Amniotic epithelial cell (primary cell): ENCODE data around the gene CDK7.
"Not testable (repeated sequence)": the region's sequence is repeated elsewhere in the genome, so short reads cannot be mapped to it uniquely, and the experiment has no call there.

Experiments
- DNase-seq: peaks from one replicate; pipeline ENCODE4 v3.0.0-alpha.2; 2010; ENCODE audit warnings: low read depth

CDK7 gene

DNA sequence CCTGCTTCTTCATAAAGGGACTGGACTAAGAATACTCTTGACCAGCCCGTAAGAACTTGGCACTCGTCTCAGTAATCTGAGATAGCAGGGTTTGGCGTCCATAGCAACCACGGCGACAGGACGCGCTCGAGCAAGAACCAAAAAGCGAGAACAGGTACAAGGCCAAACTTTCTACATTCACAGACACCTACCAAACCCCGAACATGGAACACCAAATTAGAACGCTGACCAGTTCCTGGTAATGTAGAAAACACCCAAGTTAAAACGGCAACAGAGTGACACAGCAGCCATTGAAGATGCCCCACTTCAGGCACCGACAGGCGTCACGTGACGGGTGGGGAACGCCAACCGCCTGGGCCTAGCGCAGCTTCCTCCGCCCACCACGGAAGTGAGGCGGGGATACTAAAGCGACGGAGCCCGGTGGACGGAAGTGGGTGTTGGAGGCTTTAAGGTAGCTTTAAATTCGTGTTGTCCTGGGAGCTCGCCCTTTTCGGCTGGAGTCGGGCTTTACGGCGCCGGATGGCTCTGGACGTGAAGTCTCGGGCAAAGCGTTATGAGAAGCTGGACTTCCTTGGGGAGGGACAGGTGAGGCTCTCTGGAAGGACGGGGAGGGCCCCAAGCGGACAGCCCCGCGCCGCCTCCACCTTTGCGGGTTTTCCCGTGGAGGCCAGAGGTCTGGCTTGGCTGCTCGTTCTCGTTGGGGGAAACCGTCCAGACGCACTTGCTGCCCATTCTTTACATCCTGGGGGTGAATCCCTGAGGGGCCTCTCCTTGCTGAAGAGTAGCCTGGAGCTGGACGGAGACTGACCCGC, at the start of gene CDK7:
TSS of gene CDK7 (plus strand) at position 430 of the 812 bp plus-strand sequence. CDS start at position 520, 90 bp downstream.
- DNase-seq = peak; percentile 86

DNA sequence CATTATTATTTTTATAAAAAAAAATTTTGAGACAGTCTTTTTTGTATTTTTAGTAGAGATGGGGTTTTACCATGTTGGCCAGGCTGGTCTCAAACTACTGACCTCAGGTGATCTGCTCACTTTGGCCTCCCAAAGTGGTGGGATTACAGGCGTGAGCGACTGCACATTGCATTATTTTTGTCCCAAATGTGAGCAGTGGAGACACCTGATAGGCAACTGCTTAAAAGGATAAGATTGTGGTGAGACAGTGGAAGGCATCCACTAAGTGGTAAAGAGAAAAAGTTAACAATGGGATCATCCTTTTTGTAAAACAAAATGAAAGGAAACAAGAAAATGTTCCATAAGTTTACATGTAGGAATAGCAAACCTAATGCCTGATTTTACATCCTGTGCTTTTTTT, 47.3 kb upstream of the CDK7 start:
- DNase-seq = no peak

- no peak for DNase-seq
Observed at GRCh38 chr5:69188811-69189161, 45.9 kb upstream of the CDK7 start.

DNA sequence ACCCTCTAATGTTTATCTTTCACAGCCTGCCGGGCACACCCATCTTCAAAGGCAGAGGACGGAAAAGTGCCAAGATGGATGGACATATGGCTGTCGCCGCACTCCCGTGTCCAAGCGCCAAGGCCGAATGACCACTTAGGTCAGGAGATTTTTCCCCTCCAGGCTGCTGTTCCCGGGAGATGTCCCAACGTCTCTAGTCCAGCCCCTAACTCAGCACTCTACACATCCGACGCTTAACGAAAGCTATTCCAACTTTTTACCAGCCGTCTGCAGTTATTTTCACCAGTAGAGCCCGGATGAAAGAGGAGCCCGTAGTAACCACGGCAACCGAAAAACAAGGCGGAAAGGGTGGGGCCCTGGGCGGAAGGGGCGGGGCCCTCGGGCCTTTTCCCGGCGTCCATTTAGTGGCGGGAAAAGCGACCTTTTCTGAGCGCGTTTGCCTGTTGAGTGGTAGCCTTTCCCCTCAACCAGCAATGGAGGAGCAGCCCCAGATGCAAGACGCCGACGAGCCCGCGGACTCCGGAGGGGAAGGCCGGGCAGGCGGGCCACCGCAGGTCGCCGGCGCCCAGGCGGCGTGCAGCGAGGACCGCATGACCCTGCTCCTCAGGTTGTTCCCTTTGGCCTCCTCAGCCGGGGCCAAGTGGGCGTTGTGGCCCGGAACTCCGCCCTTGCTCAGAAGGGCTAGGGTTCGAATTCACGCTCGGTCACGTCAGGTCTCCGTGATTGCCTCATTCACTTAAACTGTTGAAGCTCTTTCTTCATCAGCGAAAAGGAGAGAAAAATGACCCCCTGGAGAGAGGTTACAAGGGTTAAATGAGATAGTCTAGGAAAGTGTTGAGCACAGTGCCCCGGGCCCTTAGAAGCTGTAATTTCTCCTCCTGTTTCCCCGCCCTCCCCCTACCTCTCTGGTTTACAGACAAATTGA, 45.3 kb upstream of the CDK7 start, which contains the start of gene CENPH:
TSS of gene CENPH (plus strand) at position 422 of the 925 bp plus-strand sequence. CDS start at position 474, 52 bp downstream.
- DNase-seq = peak; percentile 85

GRCh38 chr5:69202497-69202896, 32.2 kb upstream of the CDK7 start:
- DNase-seq = no peak

- DNase-seq = peak; percentile 47
Observed at GRCh38 chr5:69206528-69207190, 28.0 kb upstream of the CDK7 start.

- DNase-seq = no peak
Observed at GRCh38 chr5:69209602-69210001, 25.1 kb upstream of the CDK7 start.

DNA sequence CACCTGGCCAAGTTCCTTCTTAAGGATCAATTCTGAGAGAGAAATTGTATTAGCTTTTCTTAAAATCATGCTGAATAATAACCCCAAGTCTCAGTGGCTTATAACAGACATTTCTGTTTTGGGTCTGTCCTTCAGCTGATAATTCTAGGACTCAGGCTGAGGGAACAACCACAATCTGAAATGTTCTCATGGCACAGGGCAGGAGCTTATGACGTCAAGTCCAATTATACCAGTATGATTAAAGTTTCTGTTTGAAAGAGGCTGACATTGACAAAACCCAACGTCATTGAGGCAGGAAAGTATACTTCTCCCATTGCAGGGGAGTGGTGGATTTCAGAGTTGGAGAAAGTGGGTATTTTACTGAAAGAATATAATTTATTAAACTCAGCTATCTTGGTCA, 23.5 kb upstream of the CDK7 start:
- DNase-seq = no peak

DNA sequence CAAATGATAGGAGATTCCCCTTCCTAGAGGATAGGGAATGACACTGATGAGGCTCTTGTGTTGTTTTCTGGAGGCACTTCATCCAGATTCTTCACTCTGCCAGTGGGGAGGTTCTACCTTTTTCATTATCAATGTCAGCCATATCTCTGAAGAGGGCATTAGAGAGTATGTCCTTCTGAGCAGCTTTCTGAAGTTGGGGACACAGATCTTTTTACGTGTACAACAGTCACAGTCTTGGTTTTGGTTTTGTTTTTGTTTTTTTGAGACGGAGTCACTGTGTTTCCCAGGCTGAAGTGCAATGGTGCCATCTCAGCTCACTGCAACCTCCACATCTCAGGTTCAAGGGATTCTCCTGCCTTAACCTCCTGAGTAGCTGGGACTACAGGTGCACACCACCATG, 22.7 kb upstream of the CDK7 start:
- DNase-seq = no peak

DNA sequence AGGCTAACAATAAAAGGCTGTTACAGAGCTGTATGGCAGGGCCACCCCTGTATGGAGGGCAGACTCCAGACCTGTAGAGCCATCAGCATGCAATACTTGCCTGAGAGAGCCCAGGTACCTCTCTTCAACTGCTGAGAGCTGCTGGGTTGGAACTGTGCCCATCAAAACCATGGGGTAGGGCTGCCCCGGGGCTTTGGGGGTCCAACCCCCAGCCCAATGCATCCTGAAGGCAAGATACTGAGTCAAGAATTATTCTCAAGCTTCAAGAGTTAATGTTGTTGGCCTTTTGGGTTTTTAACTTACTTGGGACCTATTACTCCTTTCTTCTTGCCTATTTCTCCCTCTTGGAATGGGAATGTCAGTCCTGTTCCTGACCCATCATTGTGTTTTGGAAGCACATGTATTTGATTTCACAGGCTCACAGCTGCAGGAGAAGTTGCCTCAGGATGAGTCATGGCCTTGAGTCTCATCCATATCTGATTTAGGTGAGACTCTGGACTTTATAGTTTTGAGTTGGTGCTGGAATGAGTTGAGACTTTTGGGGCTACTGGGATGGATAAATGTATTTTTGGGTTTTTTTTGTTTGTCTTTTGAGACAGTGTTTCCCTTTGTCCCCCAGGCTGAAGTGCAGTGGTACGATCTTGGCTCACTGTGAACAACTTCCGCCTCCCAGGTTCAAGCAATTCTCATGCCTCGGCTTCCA, 21.0 kb upstream of the CDK7 start:
- peak; percentile 72 for DNase-seq

DNA sequence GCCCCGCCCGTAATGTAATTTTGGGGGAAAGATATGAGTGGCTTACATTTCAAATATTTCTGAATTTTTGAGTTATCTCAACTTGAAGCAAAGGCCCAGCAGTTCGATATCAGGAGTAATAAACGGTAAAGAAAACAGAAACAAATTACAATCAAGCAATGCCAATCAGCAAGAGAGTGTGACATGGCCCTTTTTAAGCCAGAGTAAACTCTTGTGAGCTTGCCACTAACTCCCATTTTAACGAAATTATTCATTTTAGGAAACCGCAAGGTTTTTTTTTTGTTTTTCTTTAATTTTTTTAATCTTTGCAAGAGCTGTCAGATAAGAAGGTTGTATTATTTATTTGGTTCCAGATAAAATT, 17.6 kb upstream of the CDK7 start:
- no peak for DNase-seq

- DNase-seq = peak; percentile 89
Observed at GRCh38 chr5:69217548-69218526, 16.8 kb upstream of the CDK7 start.

- no peak for DNase-seq
Observed at GRCh38 chr5:69219939-69220338, 14.7 kb upstream of the CDK7 start.

DNA sequence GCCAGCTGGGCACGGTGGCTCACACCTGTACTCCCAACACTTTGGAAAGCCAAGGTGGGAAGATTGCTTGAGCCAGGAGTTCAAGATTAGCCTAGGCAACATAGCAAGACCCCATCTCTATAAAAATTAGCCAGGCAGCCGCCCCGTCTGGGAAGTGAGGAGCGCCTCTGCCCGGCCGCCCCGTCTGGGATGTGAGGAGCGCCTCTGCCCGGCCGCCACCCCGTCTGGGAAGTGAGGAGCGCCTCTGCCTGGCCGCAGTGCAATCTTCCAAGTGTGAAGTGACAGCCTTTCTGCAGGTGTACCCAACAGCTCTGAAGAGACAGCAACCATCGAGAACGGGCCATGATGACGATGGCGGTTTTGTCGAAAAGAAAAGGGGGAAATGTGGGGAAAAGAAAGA, 14.3 kb upstream of the CDK7 start:
- not testable (repeated sequence) for DNase-seq

DNA sequence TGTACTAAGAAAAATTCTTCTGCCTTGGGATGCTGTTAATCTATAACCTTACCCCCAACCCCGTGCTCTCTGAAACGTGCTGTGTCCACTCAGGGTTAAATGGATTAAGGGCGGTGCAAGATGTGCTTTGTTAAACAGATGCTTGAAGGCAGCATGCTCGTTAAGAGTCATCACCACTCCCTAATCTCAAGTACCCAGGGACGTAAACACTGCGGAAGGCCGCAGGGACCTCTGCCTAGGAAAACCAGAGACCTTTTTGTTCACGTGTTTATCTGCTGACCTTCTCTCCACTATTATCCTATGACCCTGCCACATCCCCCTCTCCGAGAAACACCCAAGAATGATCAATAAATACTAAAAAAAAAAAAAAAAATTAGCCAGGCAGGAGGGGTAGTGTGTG, 13.9 kb upstream of the CDK7 start:
- not testable (repeated sequence) for DNase-seq

- DNase-seq = no peak
Observed at GRCh38 chr5:69224520-69224919, 10.2 kb upstream of the CDK7 start.

GRCh38 chr5:69225860-69226259, 8.8 kb upstream of the CDK7 start:
- DNase-seq = no peak

DNA sequence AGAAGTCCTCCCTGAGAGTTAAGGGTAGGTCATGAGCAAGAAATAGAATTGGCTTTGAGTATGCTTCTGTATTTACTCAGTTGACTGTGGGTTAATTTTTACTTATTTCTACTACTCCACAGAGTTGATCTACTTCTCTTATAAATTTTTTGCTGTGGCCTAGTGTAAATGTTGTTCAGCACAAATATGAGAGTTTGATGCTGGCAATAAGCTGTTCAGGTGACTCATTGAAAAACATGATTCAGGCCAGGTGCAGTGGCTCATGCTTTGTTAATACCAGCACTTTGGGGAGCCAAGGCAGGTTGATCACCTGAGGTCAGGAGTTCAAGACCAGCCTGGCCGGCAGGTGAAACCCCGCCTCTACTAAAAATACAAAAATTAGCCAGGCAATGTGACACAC, 4.5 kb upstream of the CDK7 start:
- DNase-seq = no peak

- no peak for DNase-seq
Observed at GRCh38 chr5:69231281-69231680, 3.4 kb upstream of the CDK7 start.

DNA sequence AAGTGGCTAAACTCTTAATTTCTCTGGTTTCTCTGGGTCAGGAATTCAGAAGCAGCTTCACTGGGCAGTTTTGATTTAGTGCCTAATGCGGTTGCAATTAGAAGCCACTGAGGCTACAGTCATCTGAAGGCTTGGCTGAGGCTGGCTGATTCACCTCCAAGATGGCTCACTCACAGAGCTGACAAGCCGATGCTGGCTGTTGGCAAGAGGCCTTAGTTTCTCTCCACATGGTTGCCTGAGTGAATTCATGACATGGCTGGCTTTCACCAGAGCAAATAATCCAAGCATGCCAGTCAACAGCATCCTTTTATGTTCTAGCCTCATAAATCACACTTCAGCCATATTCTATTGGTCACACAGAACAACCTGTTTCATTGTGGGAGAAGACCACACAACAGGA, 2.8 kb upstream of the CDK7 start:
- no peak for DNase-seq

GRCh38 chr5:69236733-69237132, 2.0 kb downstream of the CDK7 start:
- not testable (repeated sequence) for DNase-seq
